HFFc6 (cell line): ENCODE measurements around the gene ABCG2. TPM values are rescaled to one million over a fixed set of nuclear protein-coding genes. Genes with fewer than 3 reads are reported as not detected.

Source experiments
- DNase-seq: peaks from one replicate; pipeline ENCODE4 v3.0.0-alpha.2; 2018
- H3K27ac Mint-ChIP-seq: 2 replicates; pipeline ENCODE4 v1.8.0; 2020; ENCODE audit warnings: mild to moderate bottlenecking, mixed read lengths
- H3K27me3 Mint-ChIP-seq: 2 replicates; pipeline ENCODE4 v1.8.0; 2021; ENCODE audit warnings: mild to moderate bottlenecking, moderate library complexity, mixed read lengths; ENCODE audit not compliant: insufficient read depth
- H3K36me3 Mint-ChIP-seq: 2 replicates; pipeline ENCODE4 v1.8.0; 2021; ENCODE audit warnings: low read depth, mixed read lengths
- H3K4me1 Mint-ChIP-seq: 2 replicates; pipeline ENCODE4 v1.8.0; 2020; ENCODE audit warnings: low read depth, mixed read lengths
- H3K4me3 Mint-ChIP-seq: 2 replicates; pipeline ENCODE4 v1.8.0; 2020; ENCODE audit warnings: mild to moderate bottlenecking, moderate library complexity, mixed read lengths
- H3K9me3 Mint-ChIP-seq: 2 replicates; pipeline ENCODE4 v1.8.0; 2020; ENCODE audit warnings: mild to moderate bottlenecking, mixed read lengths
- total RNA-seq, 6 experiments: library from RNA; stranded (reverse); fragmentation: NEBNext Ultra II Directional; extraction: Animal tissue kit (Norgen Biotek cat#: 25700); gene quantifications; 2 replicates in 1 of 6; 3 replicates in 5 of 6; pipeline ENCODE4 v1.2.3, GENCODE V29; 2021
- TF ChIP-seq, protein P1 (sequence below): fragments of 200-600 bp; sonication (generic); IDR thresholded peaks from 2 replicates; pipeline ENCODE4 v1.5.0; 2021; ENCODE audit warnings: antibody characterized with exemption, mild to moderate bottlenecking

The ABCG2 gene
- total RNA-seq, 6 experiments from 2014 or later, result 0.10 to 0.33 (median 0.13) TPM

DNA sequence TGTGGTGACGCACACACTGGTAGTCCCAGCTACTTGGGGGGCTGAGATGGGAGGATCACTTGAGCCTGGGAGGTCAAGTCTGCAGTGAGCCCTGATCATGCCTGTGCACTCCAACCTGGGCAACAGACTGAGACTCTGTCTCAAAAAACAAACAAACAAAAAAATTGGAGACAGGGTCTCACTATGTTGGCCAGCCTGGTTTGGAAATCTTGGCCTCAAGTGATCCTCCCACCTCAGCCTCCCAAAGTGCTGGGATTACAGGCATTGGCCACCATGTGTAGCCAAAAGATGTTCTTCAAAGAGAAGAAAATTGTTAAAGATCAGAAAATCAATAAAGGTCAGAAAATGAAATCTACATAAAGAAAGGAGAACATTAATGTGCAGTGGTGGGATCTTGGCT, 41.7 kb upstream of the ABCG2 start:
- peaks cover 7% of the 10 kb centered on the region; the same call in 1 of the 2 replicates for H3K27me3 Mint-ChIP-seq

DNA sequence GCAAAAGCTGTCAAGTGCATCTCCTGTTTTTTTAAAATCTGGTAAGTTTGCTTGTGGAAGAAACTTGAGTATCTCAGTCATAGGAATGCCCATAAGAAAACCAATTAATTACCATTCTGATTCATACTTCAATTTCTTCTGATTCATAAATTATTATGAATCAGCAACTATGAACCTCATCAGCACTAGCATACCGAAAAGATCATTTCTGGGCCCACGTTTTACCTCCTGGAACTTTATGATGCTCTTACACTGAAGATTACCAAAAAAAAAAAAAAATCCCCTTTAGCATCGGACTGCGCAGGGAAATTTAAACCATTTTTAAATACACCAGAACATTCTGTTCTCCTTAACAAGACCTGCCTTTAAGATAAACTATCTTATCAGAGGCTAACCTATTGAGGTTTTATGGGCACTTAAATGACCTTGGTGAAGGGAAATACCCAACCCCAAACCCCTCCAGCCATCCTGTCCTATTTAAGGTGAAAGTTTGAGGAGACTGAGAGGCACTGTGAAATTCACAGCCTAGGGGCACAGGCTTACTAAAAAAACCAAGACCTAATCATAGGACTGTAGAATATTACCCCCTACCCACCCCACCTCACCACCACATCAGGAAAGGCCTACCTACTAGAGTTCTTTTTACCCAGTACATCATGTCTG, 38.2 kb upstream of the ABCG2 start:
- DNase-seq, result no peak
- Mint-ChIP-seq H3K4me3 (no peak overlapping the region), H3K27ac (no peak overlapping the region), H3K27me3 (no peaks in the 10 kb centered on the region; the same call in none of the 2 replicates), H3K4me1 (no peaks in the 10 kb centered on the region), H3K9me3 (no peaks in the 10 kb centered on the region), H3K36me3 (no peaks in the 10 kb centered on the region)
- TF ChIP-seq, protein P1, sequence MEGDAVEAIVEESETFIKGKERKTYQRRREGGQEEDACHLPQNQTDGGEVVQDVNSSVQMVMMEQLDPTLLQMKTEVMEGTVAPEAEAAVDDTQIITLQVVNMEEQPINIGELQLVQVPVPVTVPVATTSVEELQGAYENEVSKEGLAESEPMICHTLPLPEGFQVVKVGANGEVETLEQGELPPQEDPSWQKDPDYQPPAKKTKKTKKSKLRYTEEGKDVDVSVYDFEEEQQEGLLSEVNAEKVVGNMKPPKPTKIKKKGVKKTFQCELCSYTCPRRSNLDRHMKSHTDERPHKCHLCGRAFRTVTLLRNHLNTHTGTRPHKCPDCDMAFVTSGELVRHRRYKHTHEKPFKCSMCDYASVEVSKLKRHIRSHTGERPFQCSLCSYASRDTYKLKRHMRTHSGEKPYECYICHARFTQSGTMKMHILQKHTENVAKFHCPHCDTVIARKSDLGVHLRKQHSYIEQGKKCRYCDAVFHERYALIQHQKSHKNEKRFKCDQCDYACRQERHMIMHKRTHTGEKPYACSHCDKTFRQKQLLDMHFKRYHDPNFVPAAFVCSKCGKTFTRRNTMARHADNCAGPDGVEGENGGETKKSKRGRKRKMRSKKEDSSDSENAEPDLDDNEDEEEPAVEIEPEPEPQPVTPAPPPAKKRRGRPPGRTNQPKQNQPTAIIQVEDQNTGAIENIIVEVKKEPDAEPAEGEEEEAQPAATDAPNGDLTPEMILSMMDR, result no peak

More for the DNA sequence above, 41.7 kb upstream of the ABCG2 start:
- Mint-ChIP-seq H3K36me3 (no peaks in the 10 kb centered on the region), H3K27ac (no peak overlapping the region), H3K9me3 (no peaks in the 10 kb centered on the region), H3K4me3 (no peak overlapping the region), H3K4me1 (no peaks in the 10 kb centered on the region)
- TF ChIP-seq, protein P1, result no peak
- no peak for DNase-seq

DNA sequence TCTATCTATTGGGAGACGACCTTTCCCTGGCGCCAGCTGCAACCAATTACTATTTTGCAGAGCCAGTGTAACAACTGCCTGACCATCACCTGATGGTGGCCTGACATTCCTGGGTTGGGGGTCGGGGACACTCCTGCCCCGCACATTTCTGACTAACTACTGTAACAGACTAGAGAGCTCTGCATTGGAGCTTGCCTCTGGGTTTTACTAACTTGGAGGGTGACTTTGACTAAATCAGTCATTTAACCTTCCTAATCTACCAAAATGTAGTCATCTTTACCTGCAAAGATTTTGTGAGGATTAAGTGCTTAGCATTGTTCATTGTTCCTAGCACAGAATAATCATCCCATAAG, 37.5 kb upstream of the ABCG2 start:
- H3K4me1 Mint-ChIP-seq, result no peaks in the 10 kb centered on the region
- DNase-seq, result no peak
- H3K27me3 Mint-ChIP-seq, result no peaks in the 10 kb centered on the region; the same call in none of the 2 replicates
- no peaks in the 10 kb centered on the region for H3K9me3 Mint-ChIP-seq
- H3K4me3 Mint-ChIP-seq, result no peak overlapping the region
- no peak overlapping the region for H3K27ac Mint-ChIP-seq
- TF ChIP-seq, protein P1, result no peak
- H3K36me3 Mint-ChIP-seq, result no peaks in the 10 kb centered on the region

GRCh38 chr4:88195328-88196012, 37.0 kb upstream of the ABCG2 start:
- TF ChIP-seq, protein P1, result no peak
- H3K27me3 Mint-ChIP-seq, result no peaks in the 10 kb centered on the region; the same call in none of the 2 replicates
- no peaks in the 10 kb centered on the region for H3K36me3 Mint-ChIP-seq
- DNase-seq, result no peak
- no peaks in the 10 kb centered on the region for H3K4me1 Mint-ChIP-seq
- no peak overlapping the region for H3K27ac Mint-ChIP-seq
- H3K9me3 Mint-ChIP-seq, result no peaks in the 10 kb centered on the region
- no peak overlapping the region for H3K4me3 Mint-ChIP-seq

DNA sequence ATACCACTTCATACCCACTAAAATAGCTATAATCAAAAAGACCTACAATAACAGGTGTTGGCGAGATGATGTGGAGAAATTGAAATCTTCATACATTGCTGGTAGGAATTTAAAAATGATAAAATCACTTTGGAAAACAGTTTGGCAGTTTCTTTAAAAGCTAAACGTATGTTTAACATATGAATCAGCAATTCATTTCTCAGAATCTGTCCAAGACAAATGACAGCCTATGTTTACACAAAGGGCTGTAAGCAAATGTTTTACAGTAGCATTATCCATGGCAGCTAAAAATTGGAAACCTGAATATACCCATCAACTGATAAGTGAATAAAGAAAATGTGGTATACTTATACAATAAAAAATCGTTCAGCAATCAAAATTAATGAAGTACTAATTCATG, 33.0 kb upstream of the ABCG2 start:
- Mint-ChIP-seq H3K27ac (no peak overlapping the region), H3K4me1 (no peaks in the 10 kb centered on the region), H3K4me3 (no peak overlapping the region), H3K9me3 (no peaks in the 10 kb centered on the region), H3K36me3 (no peaks in the 10 kb centered on the region), H3K27me3 (no peaks in the 10 kb centered on the region; the same call in none of the 2 replicates)
- DNase-seq, result no peak
- TF ChIP-seq, protein P1, result no peak
